Globus pallidus (tissue), 1 donor: ENCODE results near the gene SEZ6.

Experiments
- DNase-seq: peaks from one replicate; pipeline ENCODE4 v3.0.0-alpha.2; 2015; ENCODE audit warnings: low spot score

SEZ6 gene

DNA sequence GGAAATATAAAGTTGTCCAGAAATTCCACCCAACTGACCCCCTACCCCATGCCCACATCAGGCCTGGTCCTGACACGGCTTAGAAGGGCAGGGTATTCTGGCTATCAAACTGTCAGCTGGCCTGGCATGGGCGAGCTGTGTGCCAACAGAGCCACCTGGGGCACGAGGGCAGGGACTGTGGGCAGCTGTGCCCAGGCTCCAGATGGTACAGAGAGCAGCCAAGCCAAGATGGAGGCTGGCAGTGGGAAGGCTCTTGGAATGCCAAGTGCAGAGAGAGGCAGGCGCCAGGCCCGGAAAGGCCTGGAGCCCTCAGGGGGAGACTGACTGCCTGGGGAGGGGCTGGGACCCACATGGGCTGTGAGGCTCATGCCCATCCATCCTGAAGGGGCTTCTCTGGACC lies 30.2 kb downstream of the SEZ6 start:
- peak; percentile 34 for DNase-seq

DNA sequence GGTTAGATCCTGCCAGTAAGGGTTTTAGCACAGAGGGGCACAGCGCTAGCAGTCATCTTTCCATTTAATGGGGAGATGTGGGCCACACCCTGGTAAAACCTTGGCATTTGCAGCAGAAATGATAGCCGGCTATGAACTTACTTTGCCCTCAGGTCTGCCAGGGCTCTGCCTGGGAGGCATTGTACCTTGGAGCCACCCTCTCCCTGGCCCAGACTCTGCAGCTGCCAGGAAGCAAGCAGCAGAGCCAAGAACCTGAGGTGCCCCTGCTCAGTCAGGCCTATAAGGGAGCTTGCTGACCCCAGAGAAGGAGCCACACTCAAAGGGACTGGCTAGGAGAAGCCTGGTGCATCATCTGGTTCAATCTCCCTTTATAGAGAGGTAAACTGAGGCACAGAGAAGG lies 30.8 kb downstream of the SEZ6 start:
- no peak for DNase-seq

DNA sequence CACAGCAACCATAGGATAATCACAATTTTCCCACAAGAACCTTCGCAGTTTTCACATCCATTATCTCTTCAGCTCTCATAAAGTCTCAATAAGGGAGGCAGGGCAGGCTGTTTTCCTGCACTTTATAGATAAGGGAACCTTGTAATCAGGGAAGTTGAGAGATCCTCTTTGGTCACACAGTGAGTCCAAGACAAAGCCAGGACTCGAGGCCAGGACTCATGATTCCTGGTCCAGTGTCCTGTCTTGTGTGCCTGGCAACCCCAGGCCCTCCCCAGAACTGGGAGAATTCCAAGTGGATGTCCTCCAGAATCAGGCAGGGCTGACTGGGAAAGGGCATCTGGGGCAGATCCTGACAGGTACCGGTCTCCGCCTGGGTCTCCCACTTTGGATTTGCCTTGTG lies 31.4 kb downstream of the SEZ6 start:
- DNase-seq = no peak

DNA sequence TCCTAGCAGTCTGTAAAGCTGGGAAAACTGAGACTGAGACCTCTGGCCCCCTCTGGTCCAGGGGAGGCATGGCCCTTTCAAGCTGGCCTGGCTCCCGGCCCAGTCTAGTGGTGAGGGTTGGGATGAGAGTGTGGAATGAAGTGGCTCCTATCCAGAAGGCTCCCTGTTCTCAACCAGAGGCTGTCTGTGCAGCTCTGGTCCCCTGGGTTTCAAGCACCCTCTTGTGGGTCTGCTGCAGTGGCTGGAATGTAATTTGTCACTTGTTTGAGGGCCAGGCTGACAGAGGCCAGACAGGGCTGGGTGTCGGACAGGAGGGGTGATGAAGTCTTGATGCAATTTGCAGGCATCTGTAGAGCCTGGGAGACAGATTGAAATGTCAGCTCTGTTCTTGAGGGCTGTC lies 32.4 kb downstream of the SEZ6 start:
- no peak for DNase-seq

DNA sequence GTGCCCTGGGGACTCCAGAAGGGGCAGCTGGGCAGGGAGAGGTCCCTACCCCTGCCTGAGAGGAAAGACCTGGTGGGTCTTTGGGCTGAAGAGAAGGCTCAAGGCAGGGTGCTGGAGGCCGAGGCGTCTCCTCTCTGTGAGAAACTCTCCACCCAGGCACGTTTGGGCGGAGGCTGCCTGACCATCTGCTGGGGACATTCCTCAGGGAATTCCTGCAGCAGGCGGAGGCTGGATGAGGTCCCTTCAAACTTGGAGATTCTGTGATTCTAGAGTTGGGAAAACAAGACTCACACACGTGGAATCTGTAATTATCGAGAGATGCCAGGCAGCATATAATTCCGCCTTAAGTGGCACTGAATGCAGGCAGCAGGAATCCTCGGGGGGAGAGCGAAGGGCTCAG lies 33.4 kb downstream of the SEZ6 start:
- no peak for DNase-seq

DNA sequence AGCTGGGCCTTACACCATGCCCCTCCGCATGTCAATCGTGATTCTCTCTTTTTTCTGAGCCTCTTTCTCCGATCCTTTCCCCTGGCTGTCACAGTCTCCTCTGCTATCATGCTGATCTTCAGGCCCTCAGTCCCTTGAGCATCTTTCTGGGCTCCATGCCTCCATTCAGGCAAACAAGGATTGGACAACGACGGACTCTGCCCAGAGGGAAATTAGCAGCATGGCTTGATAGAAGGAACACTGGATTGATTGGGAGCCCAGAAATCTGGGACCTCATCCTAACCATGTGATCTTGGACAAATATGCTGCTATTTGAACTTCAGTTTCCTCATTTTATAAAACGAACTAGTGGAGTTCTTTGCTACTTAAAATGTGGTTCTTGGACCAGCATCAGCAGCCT lies 35.0 kb downstream of the SEZ6 start:
- DNase-seq = peak; percentile 75

DNA sequence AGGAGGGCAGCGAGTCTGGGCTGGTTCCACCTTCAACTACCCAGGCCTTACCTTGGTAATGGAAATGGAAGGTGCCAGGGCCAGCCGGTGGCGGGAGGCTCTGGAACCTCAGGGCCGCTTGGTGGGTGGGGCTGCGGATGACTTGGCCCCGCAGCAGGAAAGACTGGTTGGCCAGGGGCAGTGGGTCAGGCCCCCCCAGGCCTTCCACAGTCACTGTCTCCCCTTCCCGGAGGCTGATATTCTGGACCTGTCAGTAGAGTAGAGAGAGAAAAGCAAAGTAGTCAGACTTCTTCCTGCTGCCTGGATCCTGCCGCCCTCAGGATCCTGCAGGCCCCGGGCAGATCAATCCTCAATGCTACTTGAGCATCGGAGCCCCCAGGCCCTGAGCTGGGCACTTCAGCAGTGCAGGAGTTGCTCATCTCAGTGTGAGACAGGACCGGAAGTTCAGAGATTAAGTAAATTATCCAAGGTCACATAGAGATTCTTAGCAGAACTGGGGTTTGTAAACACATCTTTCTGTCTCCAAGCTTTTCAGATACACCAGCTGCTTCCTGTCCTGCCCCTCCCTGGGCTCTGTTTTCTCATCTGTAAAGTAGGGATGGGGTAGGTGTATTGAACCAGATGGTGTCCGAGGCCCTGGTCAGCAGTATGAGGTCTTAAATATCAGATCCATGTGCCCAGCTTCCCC lies 36.0 kb downstream of the SEZ6 start:
- no peak for DNase-seq

DNA sequence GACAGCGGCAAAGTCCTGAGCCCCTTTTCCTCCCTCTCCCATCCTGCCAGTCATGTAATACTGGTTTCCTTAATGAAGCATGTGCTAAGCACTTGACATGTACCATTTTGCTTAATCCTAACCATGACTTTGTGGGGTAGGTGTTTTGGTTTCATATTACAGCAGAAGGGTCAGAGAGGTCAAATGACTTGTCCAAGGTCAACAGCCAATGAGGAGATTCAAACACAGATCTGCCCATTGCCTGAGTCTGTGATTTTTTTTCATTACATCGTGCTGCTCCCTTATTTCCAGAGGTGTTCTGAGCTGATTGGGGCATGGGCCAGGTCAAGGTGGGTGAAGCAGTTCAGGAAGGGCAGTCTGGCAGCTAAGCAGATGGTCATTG lies 36.9 kb downstream of the SEZ6 start:
- DNase-seq = no peak

DNA sequence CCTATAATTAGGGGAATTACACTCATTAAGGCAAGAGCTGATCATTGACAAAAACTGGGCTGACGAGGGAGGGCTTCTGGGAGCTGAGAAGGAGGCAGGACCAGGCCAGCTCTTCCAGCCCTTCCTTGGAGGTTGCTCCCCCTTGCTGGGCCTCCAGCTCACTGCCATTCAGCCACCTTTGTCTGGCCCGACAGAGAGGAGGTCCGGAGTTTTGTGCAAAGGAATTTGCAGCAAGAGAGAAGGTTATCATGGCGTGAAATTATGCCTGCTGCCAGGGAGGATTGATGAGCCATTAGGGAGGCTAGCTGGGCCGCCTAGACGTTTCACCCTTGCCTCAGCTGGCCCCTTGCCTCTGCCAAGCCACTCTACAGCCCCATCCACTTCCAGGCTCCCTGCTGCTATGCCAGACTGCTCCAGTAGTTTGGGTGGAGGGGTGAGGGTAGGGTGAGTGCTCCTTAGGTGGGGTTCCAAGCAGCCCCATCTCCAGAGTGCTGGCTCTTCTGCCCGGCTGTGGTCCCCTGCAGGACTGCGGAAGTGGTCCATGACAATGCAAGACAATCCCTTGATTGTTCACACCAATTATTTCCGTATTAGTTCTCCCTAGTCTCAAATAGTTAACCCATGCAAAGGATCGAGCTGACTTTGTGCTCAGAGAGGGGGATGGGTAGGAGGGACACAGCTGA lies 37.5 kb downstream of the SEZ6 start:
- no peak for DNase-seq

DNA sequence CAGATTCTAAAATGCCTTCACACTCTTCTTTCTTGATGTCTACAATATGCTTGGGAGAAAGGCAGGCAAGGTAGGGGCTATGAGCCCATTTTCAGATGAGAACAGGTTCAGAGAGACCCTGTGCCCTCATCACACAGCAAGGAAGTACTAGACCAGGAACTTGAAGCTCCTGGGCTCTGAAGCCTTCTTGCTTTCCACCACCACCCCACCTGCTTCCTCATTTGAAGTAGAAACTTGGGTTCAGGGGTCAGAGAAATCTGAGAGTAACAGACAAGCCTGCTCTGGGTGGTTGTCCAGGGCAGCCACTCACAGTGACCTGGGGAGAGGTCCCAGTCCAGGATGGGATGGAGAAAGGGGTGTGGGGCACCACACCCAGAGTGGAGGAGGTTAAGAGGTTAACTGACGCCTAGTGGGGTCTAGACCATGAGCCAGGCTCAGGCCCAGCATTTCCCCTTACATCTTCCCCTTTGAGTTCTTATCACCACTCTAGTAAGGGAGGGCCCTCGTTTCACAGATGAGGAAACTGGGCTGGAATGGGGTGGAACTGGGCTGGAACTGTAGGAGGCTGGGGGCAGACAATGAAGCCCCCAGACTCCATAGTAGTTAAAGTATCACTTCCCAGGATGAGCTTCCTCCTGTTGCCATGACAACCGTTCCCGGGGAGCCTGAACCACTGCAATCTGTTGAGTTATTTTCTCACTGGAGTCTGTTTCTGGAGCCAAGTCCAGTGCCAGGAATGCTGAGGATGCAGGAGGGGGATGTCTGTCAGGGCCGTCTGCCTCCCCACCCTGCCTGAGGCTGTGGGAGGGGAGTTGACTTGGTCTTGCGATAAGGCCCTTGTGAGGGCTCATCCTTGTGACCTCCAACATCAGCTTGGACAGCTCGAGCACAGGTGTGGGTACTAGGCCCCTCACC lies 38.4 kb downstream of the SEZ6 start:
- DNase-seq = no peak

DNA sequence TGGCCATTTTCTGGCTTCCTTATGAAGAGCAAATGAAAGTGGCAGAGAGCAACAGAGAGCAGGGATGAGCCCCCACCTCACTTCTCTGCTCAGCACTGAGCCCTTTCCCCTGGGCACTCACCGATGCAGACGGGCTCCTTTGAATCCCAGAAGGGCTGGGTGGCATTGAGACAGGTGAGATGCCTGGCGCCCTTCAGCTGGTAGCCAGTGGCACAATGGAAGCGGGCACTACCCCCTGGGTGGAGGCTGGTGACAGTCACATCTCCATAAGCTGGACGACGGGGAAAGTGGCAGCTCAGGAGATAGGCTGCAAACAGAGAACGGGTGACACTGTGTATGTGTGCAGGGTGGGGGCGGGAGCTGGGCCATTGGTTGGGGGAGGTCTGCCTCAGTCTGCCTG lies 42.0 kb downstream of the SEZ6 start:
- no peak for DNase-seq

DNA sequence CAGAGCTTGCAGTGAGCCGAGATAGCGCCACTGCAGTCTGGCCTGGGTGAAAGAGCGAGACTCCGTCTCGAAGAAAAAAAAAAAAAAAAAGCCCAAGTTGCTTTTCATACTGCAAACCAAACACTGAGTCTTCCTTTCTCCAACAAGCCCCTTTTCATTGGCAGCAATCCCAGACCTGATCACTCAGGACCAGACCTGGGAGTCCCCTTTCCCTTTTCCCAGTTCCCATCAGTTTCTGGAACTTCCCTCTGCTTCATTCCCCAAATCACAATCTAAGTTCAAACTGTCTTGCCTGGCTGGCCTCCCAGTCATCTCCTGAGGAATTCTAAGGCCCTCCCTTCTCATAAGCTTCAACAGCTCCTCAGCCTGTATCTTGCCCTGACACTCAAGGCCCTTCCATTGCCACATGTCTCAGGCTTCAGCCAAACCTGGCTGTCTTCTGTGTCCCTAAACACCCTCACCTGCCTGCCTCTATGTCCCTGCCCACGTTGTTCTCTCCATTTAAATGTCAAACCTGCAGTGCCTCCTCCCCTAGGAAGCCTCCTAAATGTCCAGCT lies 42.7 kb downstream of the SEZ6 start:
- DNase-seq = no peak

DNA sequence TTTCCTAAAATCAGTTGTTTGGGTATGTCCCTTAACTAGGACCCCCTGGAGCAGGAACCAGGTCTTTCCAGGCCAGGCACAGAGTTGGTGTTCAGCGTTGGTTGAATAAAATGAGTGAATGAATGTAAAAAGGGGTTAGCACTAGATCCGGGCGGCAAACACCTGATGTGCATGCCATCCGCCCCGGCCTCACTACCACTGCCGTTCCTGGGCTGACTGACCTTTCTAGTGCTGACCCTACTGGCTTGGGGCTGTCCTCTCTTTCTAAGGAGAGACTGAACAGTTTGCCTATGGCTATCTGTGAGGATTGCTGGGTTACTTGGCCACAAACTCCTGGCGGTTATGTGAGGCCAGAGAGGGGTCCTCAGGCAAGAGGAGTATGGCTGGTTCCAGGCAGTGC lies 44.4 kb downstream of the SEZ6 start:
- DNase-seq = no peak

DNA sequence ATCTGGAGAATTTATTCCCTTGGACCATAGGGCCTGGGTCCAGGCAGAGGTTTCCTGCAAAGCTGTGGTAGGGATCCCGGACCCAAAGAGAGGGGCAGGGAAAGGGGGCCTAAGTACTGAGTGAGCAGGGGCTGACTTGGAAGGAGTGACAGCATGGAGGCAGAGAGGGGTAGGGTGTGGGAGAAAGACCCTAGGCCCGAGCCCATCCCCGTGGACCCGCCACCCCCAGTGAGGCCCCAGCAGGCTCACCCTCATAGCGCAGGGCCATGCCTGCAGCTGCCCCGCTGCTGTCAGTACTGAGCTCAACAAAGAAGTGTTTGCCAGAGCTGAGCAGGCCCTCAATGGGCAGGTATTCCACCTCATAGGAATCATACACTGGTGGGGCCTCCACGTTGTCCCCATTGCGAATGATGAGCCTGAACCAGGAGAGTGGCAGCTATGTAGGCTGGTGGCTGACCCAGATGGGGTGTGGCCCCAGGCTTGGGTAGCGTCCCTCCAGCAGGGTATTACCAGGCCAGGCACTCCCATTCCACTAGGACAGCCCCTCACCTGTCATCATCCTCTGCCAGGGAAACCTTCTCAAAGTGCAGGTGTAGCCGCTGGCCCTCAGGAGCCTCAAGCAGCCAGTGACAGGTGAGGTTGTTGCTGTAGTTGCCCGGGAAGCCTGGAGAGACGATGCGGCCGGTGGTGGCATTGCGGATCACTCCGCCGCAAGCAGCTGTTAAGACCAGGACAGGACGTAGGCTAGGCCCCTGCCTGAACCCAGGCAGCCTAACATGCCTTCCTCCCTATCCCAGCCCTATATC lies 45.4 kb downstream of the SEZ6 start:
- no peak for DNase-seq

DNA sequence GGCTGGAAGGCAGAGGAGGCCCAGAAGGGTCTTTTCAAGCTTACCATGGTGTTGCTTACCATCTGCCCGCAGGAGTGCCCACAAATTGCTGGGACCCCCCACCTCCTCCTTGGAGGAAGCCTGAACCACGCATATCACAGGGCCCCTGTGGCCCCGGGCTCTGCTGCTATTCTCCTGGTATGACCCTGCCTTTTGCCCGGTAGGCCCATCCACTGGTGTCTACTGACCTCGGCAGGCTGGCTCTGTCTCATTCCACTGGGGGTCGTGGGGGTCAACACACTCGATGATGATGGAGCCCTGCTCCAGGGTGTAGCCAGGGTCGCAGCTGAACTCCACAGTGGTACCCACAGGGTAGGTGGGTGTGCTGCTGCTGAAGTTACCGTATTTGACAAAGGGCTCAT lies 46.4 kb downstream of the SEZ6 start:
- DNase-seq = no peak

DNA sequence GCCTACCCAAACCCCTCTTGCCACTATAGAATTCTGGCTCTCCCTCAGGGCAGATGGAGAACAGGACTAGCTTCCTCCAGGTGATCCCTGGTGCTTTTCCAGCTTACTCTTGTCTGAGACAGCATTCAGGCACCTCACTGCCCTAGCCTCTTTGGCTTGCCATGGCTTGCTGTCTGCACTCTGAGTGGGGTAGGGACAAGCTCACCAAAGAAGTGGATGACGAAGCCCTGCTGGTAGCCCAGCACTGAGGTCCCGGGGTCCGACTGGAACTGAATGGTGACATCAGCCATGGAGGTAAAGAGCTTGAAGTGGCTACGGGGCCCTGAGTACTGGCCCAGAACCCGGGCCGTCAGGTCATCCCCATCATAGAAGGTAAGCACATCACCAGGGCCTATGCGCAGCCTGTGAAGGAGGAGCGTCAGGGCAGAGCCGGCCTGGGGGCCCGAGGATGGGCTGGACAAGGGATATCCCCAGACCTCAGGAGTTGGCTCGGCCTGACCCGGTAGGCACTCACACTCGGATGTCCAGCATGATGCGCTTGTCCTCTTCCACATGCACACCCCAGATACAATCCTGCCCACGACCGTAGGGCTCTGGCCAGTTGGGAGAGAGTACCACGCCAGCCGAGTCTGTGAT lies 46.9 kb downstream of the SEZ6 start:
- no peak for DNase-seq

DNA sequence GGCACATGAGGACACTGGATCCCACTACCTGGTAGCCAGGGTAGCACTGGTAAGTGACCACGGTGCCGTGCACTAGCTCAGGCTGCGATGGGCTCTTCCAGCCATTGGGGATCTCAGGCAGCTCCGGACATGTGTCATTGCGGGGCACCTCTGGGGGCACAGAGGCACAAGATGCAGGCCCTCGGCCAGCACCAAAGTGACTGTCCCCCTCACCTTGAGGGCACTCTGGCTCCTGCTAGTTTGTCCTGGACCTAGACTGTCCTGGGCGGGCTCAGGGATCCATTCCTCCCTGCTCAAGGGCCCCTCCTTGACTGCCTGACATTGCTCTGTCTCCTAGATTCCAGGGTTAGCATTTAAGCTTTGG lies 47.9 kb downstream of the SEZ6 start:
- no peak for DNase-seq

DNA sequence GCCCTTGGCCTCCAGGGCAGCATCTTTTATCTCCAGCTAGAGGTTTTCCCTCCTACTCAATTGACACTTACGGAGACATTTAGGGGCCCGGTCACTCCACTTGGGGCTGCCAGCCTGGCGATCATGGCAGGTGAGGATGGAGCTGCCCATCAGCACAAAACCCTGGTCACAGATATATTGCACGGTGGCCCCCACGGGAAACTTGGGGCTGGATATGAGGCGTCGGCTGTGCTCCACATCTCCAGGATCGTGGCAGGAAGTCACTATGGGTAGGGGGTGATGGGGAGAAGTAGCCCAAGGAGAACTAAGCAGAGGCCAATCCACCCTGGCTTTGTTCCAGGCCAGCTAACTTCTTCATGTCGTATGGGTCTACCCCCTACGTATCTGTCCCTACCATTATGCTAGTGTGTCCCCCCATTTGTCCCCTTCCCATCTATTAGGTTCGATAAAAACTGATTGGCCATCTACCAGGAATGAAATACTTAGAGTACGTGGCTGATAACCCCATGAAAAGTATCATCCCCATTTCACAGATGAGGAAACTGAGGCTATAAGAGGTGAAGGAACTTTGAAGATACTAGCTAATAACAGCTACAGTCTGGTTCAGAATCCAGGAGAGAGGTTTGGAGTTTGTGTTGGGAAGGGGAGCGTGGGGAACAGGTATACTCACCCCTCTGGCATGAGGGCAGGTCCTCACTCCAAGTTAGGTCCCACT lies 48.4 kb downstream of the SEZ6 start:
- DNase-seq = no peak

DNA sequence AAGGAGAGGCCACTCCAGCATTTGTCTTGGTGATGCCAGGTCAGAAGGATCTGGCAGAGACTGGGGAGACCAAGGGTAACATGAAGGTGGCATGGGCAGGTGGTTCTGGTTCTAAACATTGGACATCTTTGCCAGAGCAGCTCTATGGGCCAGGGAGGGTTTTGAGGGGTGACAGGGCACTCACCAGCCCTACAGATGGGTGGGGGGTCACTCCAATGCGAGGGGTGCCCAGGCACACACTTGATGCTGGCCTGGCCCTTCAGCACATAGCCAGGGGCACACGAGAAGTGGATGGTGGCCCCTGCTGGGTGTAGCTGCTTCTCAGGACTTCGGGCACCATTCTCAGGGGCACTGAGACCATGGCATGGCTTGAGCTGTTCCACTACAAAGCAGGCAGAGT lies 49.0 kb downstream of the SEZ6 start:
- no peak for DNase-seq

DNA sequence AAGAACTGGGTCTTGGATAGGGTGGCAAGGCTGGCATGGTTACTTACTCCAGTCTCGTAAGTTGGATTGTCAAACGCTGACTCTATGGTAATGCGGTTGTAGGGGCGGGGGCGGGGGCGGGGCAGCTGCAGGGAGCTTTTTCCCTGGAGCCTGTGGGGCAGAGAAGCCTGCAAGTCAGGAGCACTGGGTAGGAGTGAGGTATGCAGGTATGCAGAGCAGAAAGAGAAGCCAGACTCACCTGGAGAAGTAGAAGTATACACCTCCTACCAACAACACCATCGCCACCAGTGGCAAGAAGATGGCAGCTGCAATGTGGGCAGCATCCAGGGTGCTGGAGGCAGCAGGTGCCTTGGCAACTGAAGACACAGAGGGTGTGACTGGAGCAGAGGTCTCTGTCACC lies 49.7 kb downstream of the SEZ6 start:
- no peak for DNase-seq

DNA sequence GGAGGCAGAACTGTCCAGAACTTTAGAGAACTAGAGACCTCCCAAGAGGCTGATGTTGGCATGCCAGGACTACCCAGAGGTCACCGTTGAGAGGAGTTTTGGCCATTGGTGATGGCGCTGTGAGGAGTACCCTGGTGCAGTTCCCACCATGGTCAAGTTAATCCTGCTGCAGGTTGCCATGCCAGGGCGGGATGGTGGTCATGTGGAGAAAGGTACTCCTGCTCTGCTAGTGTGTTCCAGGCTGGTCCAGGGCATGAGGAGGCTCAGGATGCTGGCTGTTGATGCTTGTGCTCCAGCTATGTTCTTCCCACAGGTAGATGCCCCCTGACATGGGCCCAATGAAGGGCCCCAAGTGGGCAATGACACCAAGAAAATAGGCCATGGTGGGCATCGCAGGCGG lies 50.4 kb downstream of the SEZ6 start:
- DNase-seq = no peak
